ENCODE measurements around the gene SNRNP35.
"Not testable (repeated sequence)": the region's sequence is repeated elsewhere in the genome, so short reads cannot be mapped to it uniquely, and the experiment has no call there.

The SNRNP35 gene, protein sequence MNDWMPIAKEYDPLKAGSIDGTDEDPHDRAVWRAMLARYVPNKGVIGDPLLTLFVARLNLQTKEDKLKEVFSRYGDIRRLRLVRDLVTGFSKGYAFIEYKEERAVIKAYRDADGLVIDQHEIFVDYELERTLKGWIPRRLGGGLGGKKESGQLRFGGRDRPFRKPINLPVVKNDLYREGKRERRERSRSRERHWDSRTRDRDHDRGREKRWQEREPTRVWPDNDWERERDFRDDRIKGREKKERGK

DNA sequence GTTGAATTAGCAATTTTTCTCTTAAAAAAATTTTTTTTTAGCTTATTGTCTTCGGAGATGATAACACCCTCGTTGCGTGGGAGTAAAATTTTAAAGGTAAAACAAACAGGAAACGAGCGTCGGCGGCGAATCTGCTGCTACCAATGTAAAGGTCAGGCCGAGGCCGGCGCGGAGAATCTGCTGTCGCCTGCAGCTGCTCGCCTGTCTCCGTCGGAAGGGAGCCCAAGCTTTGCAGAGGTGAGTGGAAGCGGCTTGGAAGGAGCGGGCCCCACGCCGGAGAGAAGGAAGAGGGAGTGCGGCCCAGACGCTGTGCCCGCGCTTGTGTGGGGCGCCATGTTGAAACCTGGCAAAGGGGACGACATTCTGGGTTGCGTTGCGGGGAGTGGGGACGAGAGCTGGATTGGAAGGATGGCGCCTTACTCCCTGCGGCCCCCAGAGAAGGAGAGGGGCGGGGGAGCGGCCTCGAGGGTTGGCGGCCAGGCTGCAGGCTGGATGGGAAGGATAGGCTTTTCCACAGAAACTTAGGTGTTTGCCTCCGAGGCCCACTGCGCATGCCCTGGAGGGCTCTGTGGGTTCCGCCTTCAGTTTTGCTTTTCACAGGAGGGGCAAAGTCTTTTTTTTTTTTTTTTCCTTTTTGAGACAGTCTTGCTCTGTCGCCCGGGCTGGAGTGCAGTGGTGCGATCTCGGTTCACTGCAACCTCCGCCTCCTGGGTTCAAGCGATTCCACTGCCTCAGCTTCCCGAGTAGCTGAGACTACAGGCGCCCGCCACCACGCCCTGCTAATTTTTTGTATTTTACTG, at the start of gene SNRNP35:
TSS of gene SNRNP35 (plus strand) at position 160 of the 800 bp plus-strand sequence. CDS start 7,402 bp downstream, outside the sequence.
- DNase-seq (ENCODE audit: low read depth in 1 of 2, low spot score in 1 of 2), result peak; percentile 64 to 89
- in situ Hi-C loops (cut with HindIII; ENCODE audit: low pct_unique_long_range_greater_than_20kb, low sequenced_read_pairs), result no loop called here
- TF ChIP-seq JUND (IDR thresholded peaks at IDR 0.05; ENCODE audit: low read depth), result no peak

DNA sequence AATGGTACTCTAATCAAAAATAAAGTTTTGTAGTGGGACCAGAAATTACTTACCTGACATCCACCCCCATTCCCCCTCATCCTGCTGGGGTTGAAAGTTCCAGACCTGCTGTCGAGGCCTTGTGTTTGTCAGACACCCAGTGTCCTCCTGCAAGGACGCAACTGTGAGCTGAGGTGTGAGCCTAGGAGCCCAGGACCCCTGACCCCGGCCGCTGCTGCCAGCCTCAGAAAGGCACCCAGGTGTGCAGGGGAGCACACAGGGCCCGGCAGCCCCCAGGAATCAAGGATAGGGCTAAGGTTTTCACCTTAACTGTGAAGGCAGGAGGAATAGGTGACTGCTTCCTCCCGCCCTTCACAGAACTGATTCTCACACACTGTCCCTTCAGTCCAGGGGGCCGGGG, 49.3 kb upstream of the SNRNP35 start:
- DNase-seq (ENCODE audit: low read depth in 1 of 2, low spot score in 1 of 2); in situ Hi-C loops (cut with HindIII; ENCODE audit: low pct_unique_long_range_greater_than_20kb, low sequenced_read_pairs): not testable (repeated sequence)

- DNase-seq (ENCODE audit: low read depth in 1 of 2, low spot score in 1 of 2); in situ Hi-C loops (cut with HindIII; ENCODE audit: low pct_unique_long_range_greater_than_20kb, low sequenced_read_pairs): not testable (repeated sequence)
Observed at GRCh38 chr12:123409284-123410040, 48.5 kb upstream of the SNRNP35 start.

DNA sequence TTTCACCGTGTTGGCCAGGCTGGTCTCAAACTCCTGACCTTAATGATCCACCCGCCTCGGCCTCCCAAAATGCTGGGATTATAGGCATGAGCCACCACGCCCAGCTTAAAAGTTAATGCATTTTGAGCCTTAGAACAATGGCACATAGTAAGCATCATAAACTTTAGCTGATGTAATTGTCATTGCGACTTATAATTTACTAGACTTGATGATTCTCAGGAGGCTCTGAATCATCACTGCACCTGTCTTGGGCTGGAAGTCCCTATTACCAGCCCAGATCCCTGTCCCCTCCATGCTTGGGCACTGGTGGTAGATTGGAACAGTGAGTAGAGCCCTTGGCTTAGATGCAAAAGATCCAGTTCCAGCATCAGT, 47.9 kb upstream of the SNRNP35 start:
- 0 out of 2 replicates have a peak, but pooled peaks have one; percentile 1 for TF ChIP-seq JUND (IDR thresholded peaks at IDR 0.05; ENCODE audit: low read depth)
- in situ Hi-C loops (cut with HindIII; ENCODE audit: low pct_unique_long_range_greater_than_20kb, low sequenced_read_pairs), result no loop called here

GRCh38 chr12:123421314-123421713, 36.6 kb upstream of the SNRNP35 start:
- no peak for TF ChIP-seq JUND (IDR thresholded peaks at IDR 0.05; ENCODE audit: low read depth)
- DNase-seq (ENCODE audit: low read depth in 1 of 2, low spot score in 1 of 2), result no peak
- in situ Hi-C loops (cut with HindIII; ENCODE audit: low pct_unique_long_range_greater_than_20kb, low sequenced_read_pairs), result no loop called here

More for the DNA sequence above, 47.9 kb upstream of the SNRNP35 start:
- DNase-seq (ENCODE audit: low read depth in 1 of 2, low spot score in 1 of 2), result no peak

DNA sequence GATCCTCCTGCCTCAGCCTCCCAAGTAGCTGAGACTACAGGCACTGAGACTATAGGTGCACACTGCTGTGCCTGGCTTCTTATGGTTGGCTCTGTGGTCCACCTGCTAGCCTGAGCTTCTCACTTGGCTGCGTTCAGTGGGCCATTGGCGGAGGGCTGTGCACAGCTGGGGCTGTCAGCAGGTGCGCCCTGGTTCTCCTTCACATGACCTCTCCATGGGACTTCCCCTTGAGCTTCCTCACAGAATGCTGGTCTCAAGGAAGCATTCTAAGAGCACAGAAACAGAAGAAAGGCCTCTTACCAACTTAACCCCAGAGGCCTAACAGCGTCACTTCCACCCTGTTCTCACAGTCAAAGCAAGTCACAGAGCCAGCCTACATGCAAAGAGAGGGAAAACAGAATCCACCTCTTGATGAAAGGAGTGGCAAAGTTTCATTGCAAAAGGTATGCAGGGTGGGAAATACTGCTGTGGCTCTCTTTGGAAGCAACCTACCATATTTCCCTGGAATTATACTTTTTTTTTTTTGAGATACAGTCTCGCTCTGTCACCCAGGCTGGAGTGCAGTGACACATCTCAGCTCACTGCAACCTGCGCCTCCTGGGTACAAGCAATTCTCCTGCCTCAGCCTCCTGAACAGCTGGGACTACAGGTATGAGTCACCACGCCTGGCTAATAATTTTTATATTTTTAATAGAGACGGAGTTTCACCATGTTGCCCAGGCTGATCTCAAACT, 30.7 kb upstream of the SNRNP35 start:
- in situ Hi-C loops (cut with HindIII; ENCODE audit: low pct_unique_long_range_greater_than_20kb, low sequenced_read_pairs), result no loop called here
- DNase-seq (ENCODE audit: low read depth in 1 of 2, low spot score in 1 of 2), result no peak
- TF ChIP-seq JUND (IDR thresholded peaks at IDR 0.05; ENCODE audit: low read depth), result no peak

DNA sequence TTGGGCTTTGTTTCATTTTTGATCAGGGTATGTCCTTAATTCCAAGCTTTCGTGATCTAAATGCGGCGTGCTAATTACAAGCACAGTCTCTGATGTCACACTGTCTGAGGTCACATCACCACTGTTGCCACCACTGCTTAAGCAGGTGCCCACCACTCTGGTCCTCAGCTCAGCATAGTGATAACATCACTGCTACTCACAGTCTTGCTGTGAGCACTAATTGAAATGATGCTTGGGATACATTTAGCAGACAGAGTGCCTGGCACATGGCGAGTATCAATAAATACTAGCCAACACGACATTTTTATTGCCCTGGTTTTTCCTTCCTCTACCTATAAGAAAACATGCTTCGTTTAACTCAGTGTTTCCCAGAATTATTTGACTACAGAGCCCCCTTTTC, 29.3 kb upstream of the SNRNP35 start:
- no peak for TF ChIP-seq JUND (IDR thresholded peaks at IDR 0.05; ENCODE audit: low read depth)
- in situ Hi-C loops (cut with HindIII; ENCODE audit: low pct_unique_long_range_greater_than_20kb, low sequenced_read_pairs), result no loop called here
- DNase-seq (ENCODE audit: low read depth in 1 of 2, low spot score in 1 of 2), result no peak

- DNase-seq (ENCODE audit: low read depth in 1 of 2, low spot score in 1 of 2); in situ Hi-C loops (cut with HindIII; ENCODE audit: low pct_unique_long_range_greater_than_20kb, low sequenced_read_pairs): not testable (repeated sequence)
Observed at GRCh38 chr12:123429101-123429500, 28.8 kb upstream of the SNRNP35 start.

- in situ Hi-C loops (cut with HindIII; ENCODE audit: low pct_unique_long_range_greater_than_20kb, low sequenced_read_pairs); DNase-seq (ENCODE audit: low read depth in 1 of 2, low spot score in 1 of 2): not testable (repeated sequence)
Observed at GRCh38 chr12:123431951-123432817, 25.8 kb upstream of the SNRNP35 start.

DNA sequence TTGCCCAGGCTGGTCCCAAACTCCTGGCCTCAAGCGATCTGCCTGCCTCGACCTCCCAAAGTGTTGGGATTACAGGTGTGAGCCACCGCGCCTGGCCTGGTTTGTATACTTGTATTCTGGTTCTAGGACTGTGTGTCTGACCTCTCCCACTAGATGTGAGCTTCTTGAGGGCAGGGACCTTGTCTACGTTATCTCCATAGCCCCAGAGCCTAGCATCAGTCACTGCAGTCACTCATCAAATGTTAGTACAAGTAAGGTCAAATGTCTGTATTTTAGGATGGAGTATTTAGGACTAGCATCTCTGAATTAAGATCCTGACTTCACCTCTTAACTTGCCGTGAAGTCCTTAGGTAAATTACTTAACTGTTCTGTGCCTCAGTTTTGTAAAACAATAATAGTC, 24.3 kb upstream of the SNRNP35 start:
- no peak for TF ChIP-seq JUND (IDR thresholded peaks at IDR 0.05; ENCODE audit: low read depth)
- no peak for DNase-seq (ENCODE audit: low read depth in 1 of 2, low spot score in 1 of 2)
- in situ Hi-C loops (cut with HindIII; ENCODE audit: low pct_unique_long_range_greater_than_20kb, low sequenced_read_pairs), result no loop called here

GRCh38 chr12:123435636-123436016, 22.3 kb upstream of the SNRNP35 start:
- TF ChIP-seq JUND (IDR thresholded peaks at IDR 0.05; ENCODE audit: low read depth), result no peak
- DNase-seq (ENCODE audit: low read depth in 1 of 2, low spot score in 1 of 2), result no peak
- in situ Hi-C loops (cut with HindIII; ENCODE audit: low pct_unique_long_range_greater_than_20kb, low sequenced_read_pairs), result no loop called here

All from T47D (cell line).